Aortic smooth muscle cell (primary cell): ENCODE results near the gene LMNTD2. TPM values are rescaled to one million over a fixed set of nuclear protein-coding genes. Genes with fewer than 3 reads are reported as not detected.

Experiments
- total RNA-seq: library from RNA; depleted of rRNA; stranded (reverse); fragments of >200 nt; gene quantifications from 2 replicates; pipeline ENCODE4 v1.2.3, GENCODE V29; 2014

The LMNTD2 gene
- total RNA-seq = 0.13 and 0.19 TPM in 2 replicates

GRCh38 chr11:560305-561147, at the start of gene LMNTD2, which contains the start of gene RASSF7:
LMNTD2 (minus strand) TSS chr11:560738; CDS start chr11:560716, 22 bp downstream.
RASSF7 (plus strand) TSS chr11:560970; CDS start chr11:561769, 799 bp downstream.

GRCh38 chr11:575996-576768, 15.6 kb upstream of the LMNTD2 start, which contains the start of gene PHRF1:
PHRF1 (plus strand) TSS chr11:576470; CDS start chr11:581513, 5,043 bp downstream.

GRCh38 chr11:536841-537621, 23.5 kb downstream of the LMNTD2 start, which contains the start of gene LRRC56:
LRRC56 (plus strand) TSS chr11:537527; CDS start chr11:540685, 3,158 bp downstream.

GRCh38 chr11:535519-536454, 24.8 kb downstream of the LMNTD2 start, which contains the start of gene HRAS:
HRAS (minus strand) TSS chr11:535576.

GRCh38 chr11:506995-507726, 53.4 kb downstream of the LMNTD2 start, which contains the start of gene RNH1:
RNH1 (minus strand) TSS chr11:507242; CDS start chr11:502162, 5,080 bp downstream.

Other genes starting within 250 kb of the LMNTD2 start
- 32.6 and 61.0 TPM in 2 replicates for gene IFITM1, start 246.7 kb downstream of the LMNTD2 start, total RNA-seq
- 90.2 and 101 TPM in 2 replicates for gene IFITM3, start 239.9 kb downstream of the LMNTD2 start, total RNA-seq
- under 0.01 and 0.06 TPM in 2 replicates for gene B4GALNT4, start 191.2 kb downstream of the LMNTD2 start, total RNA-seq
- 0.81 and 1.3 TPM in 2 replicates for gene PKP3, start 166.5 kb downstream of the LMNTD2 start, total RNA-seq
- gene SIGIRR, start 145.7 kb downstream of the LMNTD2 start, total RNA-seq = 17.8 and 19.3 TPM in 2 replicates
- not detected in 2 replicates for gene ANO9, start 118.7 kb downstream of the LMNTD2 start, total RNA-seq
- gene PTDSS2, start 110.5 kb downstream of the LMNTD2 start, total RNA-seq = 25.6 and 32.0 TPM in 2 replicates
- 420 and 478 TPM in 2 replicates for gene RNH1, start 53.5 kb downstream of the LMNTD2 start, total RNA-seq
- gene HRAS, start 25.2 kb downstream of the LMNTD2 start, total RNA-seq = 77.6 and 105 TPM in 2 replicates
- 0.25 and 0.53 TPM in 2 replicates for gene LRRC56, start 23.2 kb downstream of the LMNTD2 start, total RNA-seq
- gene RASSF7, start 232 bp upstream of the LMNTD2 start, total RNA-seq = 1.2 and 1.7 TPM in 2 replicates
- gene PHRF1, start 15.7 kb upstream of the LMNTD2 start, total RNA-seq = 21.7 and 27.9 TPM in 2 replicates
- 8.6 and 9.8 TPM in 2 replicates for gene IRF7, start 55.2 kb upstream of the LMNTD2 start, total RNA-seq
- gene CDHR5, start 64.2 kb upstream of the LMNTD2 start, total RNA-seq = not detected in 2 replicates
- gene SCT, start 66.4 kb upstream of the LMNTD2 start, total RNA-seq = not detected in 2 replicates
- gene DRD4, start 76.5 kb upstream of the LMNTD2 start, total RNA-seq = 0.06 TPM in 1 of 2 replicates, not detected in the other
- 31.4 and 31.7 TPM in 2 replicates for gene DEAF1, start 134.5 kb upstream of the LMNTD2 start, total RNA-seq
- gene TMEM80, start 135.1 kb upstream of the LMNTD2 start, total RNA-seq = 6.8 and 7.9 TPM in 2 replicates
- 29.9 and 31.0 TPM in 2 replicates for gene EPS8L2, start 145.5 kb upstream of the LMNTD2 start, total RNA-seq
- gene TALDO1, start 186.7 kb upstream of the LMNTD2 start, total RNA-seq = 163 and 213 TPM in 2 replicates
- gene GATD1, start 216.7 kb upstream of the LMNTD2 start, total RNA-seq = 21.5 and 22.3 TPM in 2 replicates
- 0.66 and 0.75 TPM in 2 replicates for gene CEND1, start 229.4 kb upstream of the LMNTD2 start, total RNA-seq
- 7.1 and 10.7 TPM in 2 replicates for gene SLC25A22, start 237.5 kb upstream of the LMNTD2 start, total RNA-seq
- 3.3 and 4.4 TPM in 2 replicates for gene PIDD1, start 244.5 kb upstream of the LMNTD2 start, total RNA-seq
- 310 and 345 TPM in 2 replicates for gene RPLP2, start 249.2 kb upstream of the LMNTD2 start, total RNA-seq